ENCODE results near the gene SNHG17.
"Not testable (repeated sequence)": the region's sequence is repeated elsewhere in the genome, so short reads cannot be mapped to it uniquely, and the experiment has no call there.

SNHG17 gene

DNA sequence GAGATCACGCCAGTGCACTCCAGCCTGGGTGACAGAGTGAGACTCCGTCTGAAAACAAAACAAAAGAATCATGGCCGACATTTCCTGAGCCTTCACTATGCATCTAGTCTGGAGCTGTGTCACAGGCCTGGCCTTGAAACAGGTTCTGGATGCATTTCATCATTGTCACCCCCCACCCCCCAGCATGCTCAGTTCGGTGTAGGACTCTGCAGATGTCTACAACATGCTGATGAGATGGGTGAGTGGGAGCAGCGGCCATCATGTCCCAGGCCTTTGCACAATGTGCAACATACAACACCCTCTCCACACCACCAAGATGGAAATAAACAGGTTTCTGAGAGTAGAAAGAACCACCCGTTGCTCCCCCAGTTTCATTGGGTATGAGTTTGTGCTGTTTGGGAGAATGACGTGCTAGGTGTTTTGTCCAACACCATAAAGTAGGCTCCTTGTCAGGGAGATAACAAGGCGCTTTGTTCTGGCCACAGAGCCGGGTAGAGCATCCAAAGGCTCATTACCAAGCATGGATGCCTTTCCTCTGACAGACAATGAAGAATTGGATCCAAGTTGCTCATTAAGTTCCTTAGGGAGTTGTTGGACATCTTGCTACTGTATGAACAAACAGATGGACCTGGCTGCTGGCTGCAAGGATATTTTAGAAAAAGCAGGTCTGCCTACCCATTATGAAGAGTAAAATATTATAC lies 22.1 kb downstream of the SNHG17 start:
- H3K9me3 ChIP-seq (ENCODE audit: control insufficient read depth, low read length): peaks cover 4% of the 10 kb centered on the region
- no peak overlapping the region for H2BK5ac ChIP-seq (ENCODE audit: low read depth, low read length, poor library complexity, severe bottlenecking)
- H2BK12ac ChIP-seq (ENCODE audit: low read length in 2 of 2): no peak overlapping the region
- H3K79me1 ChIP-seq (replicated peaks; ENCODE audit: low read length, poor library complexity, severe bottlenecking): no peaks in the 10 kb centered on the region
- H2AFZ ChIP-seq (ENCODE audit: low read depth, low read length): no peak overlapping the region
- no peak overlapping the region for H2AK5ac ChIP-seq (ENCODE audit: low read length, severe bottlenecking)
- no peak overlapping the region for H3K4me2 ChIP-seq (ENCODE audit: low read length, poor library complexity, severe bottlenecking)
- H3K9ac ChIP-seq (ENCODE audit: low read length): no peak overlapping the region
- H3K14ac ChIP-seq (ENCODE audit: low read length in 2 of 2): no peak overlapping the region
- no peak overlapping the region for H3K23ac ChIP-seq (ENCODE audit: low read length in 2 of 2)
- H3K27ac ChIP-seq (ENCODE audit: low read length, poor library complexity, severe bottlenecking): no peak overlapping the region
- H4K8ac ChIP-seq (ENCODE audit: low read length): no peak overlapping the region
- H3K4me3 ChIP-seq (ENCODE audit: insufficient read depth in 1 of 2, low read depth in 1 of 2, low read length in 2 of 2): no peak overlapping the region
- no peak overlapping the region for H4K91ac ChIP-seq (ENCODE audit: low read length)
- no peaks in the 10 kb centered on the region for H3K4me1 ChIP-seq (ENCODE audit: control insufficient read depth, insufficient read depth, low read depth, low read length)
- 96% methylated on average over 7 of the region's 9 CpGs for WGBS
- no peak overlapping the region for H2BK15ac ChIP-seq (ENCODE audit: low read depth, poor library complexity, severe bottlenecking)
- peaks cover 30% of the 10 kb centered on the region in 2 experiments for H3K36me3 ChIP-seq (ENCODE audit: control insufficient read depth in 1 of 2, insufficient read depth in 2 of 2, low read depth in 1 of 2, low read length in 2 of 2)
- no peak for DNase-seq
- no peak overlapping the region for H3K4ac ChIP-seq (ENCODE audit: low read depth in 1 of 2, low read length in 2 of 2)
- no peak overlapping the region for H3K18ac ChIP-seq (ENCODE audit: low read depth in 1 of 2, low read length in 2 of 2)
- peaks cover 0 to 10% of the 10 kb centered on the region in 2 experiments for H3K27me3 ChIP-seq (ENCODE audit: control insufficient read depth in 1 of 2, insufficient read depth in 1 of 2, low read length in 2 of 2)
- H2BK120ac ChIP-seq (ENCODE audit: low read depth, low read length): no peak overlapping the region

DNA sequence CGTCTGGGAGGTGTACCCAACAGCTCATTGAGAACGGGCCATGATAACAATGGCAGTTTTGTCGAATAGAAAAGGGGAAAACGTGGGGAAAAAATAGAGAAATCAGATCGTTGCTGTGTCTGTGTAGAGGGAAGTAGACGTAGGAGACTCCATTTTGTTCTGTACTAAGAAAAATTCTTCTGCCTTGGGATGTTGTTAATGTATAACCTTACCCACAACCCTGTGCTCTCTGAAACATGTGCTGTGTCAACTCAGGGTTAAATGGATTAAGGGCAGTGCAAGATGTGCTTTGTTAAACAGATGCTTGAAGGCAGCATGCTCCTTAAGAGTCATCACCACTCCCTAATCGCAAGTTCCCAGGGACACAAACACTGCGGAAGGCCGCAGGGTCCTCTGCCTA lies 27.3 kb downstream of the SNHG17 start:
- H3K9ac ChIP-seq (ENCODE audit: low read length); H3K79me1 ChIP-seq (replicated peaks; ENCODE audit: low read length, poor library complexity, severe bottlenecking); H2BK120ac ChIP-seq (ENCODE audit: low read depth, low read length); H2BK15ac ChIP-seq (ENCODE audit: low read depth, poor library complexity, severe bottlenecking); H3K4ac ChIP-seq (ENCODE audit: low read depth in 1 of 2, low read length in 2 of 2); H3K14ac ChIP-seq (ENCODE audit: low read length in 2 of 2); H3K18ac ChIP-seq (ENCODE audit: low read depth in 1 of 2, low read length in 2 of 2); H3K4me2 ChIP-seq (ENCODE audit: low read length, poor library complexity, severe bottlenecking); H3K9me3 ChIP-seq (ENCODE audit: control insufficient read depth, low read length); H2BK12ac ChIP-seq (ENCODE audit: low read length in 2 of 2); H3K4me1 ChIP-seq (ENCODE audit: control insufficient read depth, insufficient read depth, low read depth, low read length); H2AK5ac ChIP-seq (ENCODE audit: low read length, severe bottlenecking); DNase-seq; H3K27ac ChIP-seq (ENCODE audit: low read length, poor library complexity, severe bottlenecking); H3K23ac ChIP-seq (ENCODE audit: low read length in 2 of 2); H4K8ac ChIP-seq (ENCODE audit: low read length); H3K36me3 ChIP-seq (ENCODE audit: control insufficient read depth in 1 of 2, insufficient read depth in 2 of 2, low read depth in 1 of 2, low read length in 2 of 2); H4K91ac ChIP-seq (ENCODE audit: low read length); H2BK5ac ChIP-seq (ENCODE audit: low read depth, low read length, poor library complexity, severe bottlenecking); H2AFZ ChIP-seq (ENCODE audit: low read depth, low read length); H3K4me3 ChIP-seq (ENCODE audit: insufficient read depth in 1 of 2, low read depth in 1 of 2, low read length in 2 of 2): not testable (repeated sequence)
- 94% methylated on average over 6 of the region's 9 CpGs for WGBS
- H3K27me3 ChIP-seq (ENCODE audit: control insufficient read depth in 1 of 2, insufficient read depth in 1 of 2, low read length in 2 of 2): peaks cover 0 to 10% of the 10 kb centered on the region in 2 experiments

DNA sequence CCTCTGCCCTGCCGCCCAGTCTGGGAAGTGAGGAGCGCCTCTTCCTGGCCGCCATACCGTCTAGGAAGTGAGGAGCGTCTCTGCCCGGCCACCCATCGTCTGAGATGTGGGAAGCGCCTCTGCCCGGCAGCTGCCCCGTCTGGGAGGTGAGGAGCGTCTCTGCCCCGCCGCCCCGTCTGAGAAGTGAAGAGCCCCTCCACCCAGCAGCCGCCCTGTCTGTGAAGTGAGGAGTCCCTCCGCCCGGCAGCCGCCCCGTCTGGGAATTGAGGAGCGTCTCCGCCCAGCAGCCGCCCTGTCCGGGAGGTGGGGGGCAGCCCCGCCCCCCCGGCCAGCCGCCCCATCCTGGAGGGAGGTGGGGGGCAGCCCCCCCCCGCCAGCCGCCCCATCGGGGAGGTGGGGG lies 27.8 kb downstream of the SNHG17 start:
- Histone ChIP-seq H3K9ac (ENCODE audit: low read length) (no peak overlapping the region), H2BK5ac (ENCODE audit: low read depth, low read length, poor library complexity, severe bottlenecking) (no peak overlapping the region), H3K23ac (ENCODE audit: low read length in 2 of 2) (no peak overlapping the region), H4K91ac (ENCODE audit: low read length) (no peak overlapping the region), H3K36me3 (ENCODE audit: control insufficient read depth in 1 of 2, insufficient read depth in 2 of 2, low read depth in 1 of 2, low read length in 2 of 2) (peaks cover 4% of the 10 kb centered on the region in 2 experiments), H3K14ac (ENCODE audit: low read length in 2 of 2) (no peak overlapping the region), H3K4me2 (ENCODE audit: low read length, poor library complexity, severe bottlenecking) (no peak overlapping the region), H4K8ac (ENCODE audit: low read length) (no peak overlapping the region), H2AK5ac (ENCODE audit: low read length, severe bottlenecking) (no peak overlapping the region), H3K4me3 (ENCODE audit: insufficient read depth in 1 of 2, low read depth in 1 of 2, low read length in 2 of 2) (no peak overlapping the region), H2BK12ac (ENCODE audit: low read length in 2 of 2) (no peak overlapping the region), H2BK120ac (ENCODE audit: low read depth, low read length) (no peak overlapping the region), H3K27me3 (ENCODE audit: control insufficient read depth in 1 of 2, insufficient read depth in 1 of 2, low read length in 2 of 2) (peaks cover 0 to 15% of the 10 kb centered on the region in 2 experiments), H3K79me1 (replicated peaks; ENCODE audit: low read length, poor library complexity, severe bottlenecking) (no peaks in the 10 kb centered on the region), H3K4me1 (ENCODE audit: control insufficient read depth, insufficient read depth, low read depth, low read length) (peaks cover 2% of the 10 kb centered on the region), H3K4ac (ENCODE audit: low read depth in 1 of 2, low read length in 2 of 2) (no peak overlapping the region), H2BK15ac (ENCODE audit: low read depth, poor library complexity, severe bottlenecking) (no peak overlapping the region), H2AFZ (ENCODE audit: low read depth, low read length) (no peak overlapping the region), H3K18ac (ENCODE audit: low read depth in 1 of 2, low read length in 2 of 2) (no peak overlapping the region), H3K27ac (ENCODE audit: low read length, poor library complexity, severe bottlenecking) (no peak overlapping the region), H3K9me3 (ENCODE audit: control insufficient read depth, low read length) (peaks cover 4% of the 10 kb centered on the region)
- WGBS: 96% methylated on average over 23 of the region's 29 CpGs
- no peak for DNase-seq

DNA sequence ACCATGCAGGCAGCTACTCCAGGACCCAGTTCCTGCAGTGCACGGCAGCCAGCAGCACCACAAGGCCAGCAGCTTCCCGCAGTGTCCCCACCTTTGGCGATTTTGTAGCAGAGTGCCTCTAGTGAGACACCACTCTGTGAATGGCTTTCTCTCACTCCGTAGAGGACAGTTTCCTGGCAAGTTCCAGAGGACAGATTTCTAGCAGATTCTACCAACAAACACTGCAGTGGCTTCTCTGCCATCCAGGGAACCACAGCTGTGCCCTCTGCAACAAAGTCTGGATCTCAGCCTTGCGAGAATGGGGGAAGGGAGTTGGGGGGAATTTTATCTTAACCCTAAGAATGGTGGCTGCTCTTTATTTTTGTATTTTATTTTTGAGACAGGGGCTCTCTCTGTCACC lies 28.7 kb downstream of the SNHG17 start:
- Histone ChIP-seq H3K9me3 (ENCODE audit: control insufficient read depth, low read length) (no peaks in the 10 kb centered on the region), H2BK15ac (ENCODE audit: low read depth, poor library complexity, severe bottlenecking) (no peak overlapping the region), H3K36me3 (ENCODE audit: control insufficient read depth in 1 of 2, insufficient read depth in 2 of 2, low read depth in 1 of 2, low read length in 2 of 2) (peaks cover 0 to 4% of the 10 kb centered on the region in 2 experiments), H3K4me2 (ENCODE audit: low read length, poor library complexity, severe bottlenecking) (no peak overlapping the region), H3K4me3 (ENCODE audit: insufficient read depth in 1 of 2, low read depth in 1 of 2, low read length in 2 of 2) (no peak overlapping the region), H2BK5ac (ENCODE audit: low read depth, low read length, poor library complexity, severe bottlenecking) (no peak overlapping the region), H2BK12ac (ENCODE audit: low read length in 2 of 2) (no peak overlapping the region), H3K27ac (ENCODE audit: low read length, poor library complexity, severe bottlenecking) (no peak overlapping the region), H3K14ac (ENCODE audit: low read length in 2 of 2) (no peak overlapping the region), H3K4me1 (ENCODE audit: control insufficient read depth, insufficient read depth, low read depth, low read length) (peaks cover 2% of the 10 kb centered on the region), H2BK120ac (ENCODE audit: low read depth, low read length) (no peak overlapping the region), H4K91ac (ENCODE audit: low read length) (no peak overlapping the region), H4K8ac (ENCODE audit: low read length) (no peak overlapping the region), H2AFZ (ENCODE audit: low read depth, low read length) (no peak overlapping the region), H3K23ac (ENCODE audit: low read length in 2 of 2) (no peak overlapping the region), H3K18ac (ENCODE audit: low read depth in 1 of 2, low read length in 2 of 2) (no peak overlapping the region), H3K27me3 (ENCODE audit: control insufficient read depth in 1 of 2, insufficient read depth in 1 of 2, low read length in 2 of 2) (peaks cover 0 to 15% of the 10 kb centered on the region in 2 experiments), H3K9ac (ENCODE audit: low read length) (no peak overlapping the region), H2AK5ac (ENCODE audit: low read length, severe bottlenecking) (no peak overlapping the region), H3K79me1 (replicated peaks; ENCODE audit: low read length, poor library complexity, severe bottlenecking) (no peaks in the 10 kb centered on the region), H3K4ac (ENCODE audit: low read depth in 1 of 2, low read length in 2 of 2) (no peak overlapping the region)
- 97% methylated on average over 5 of the region's 5 CpGs for WGBS
- no peak for DNase-seq
